ELR (cell line): ENCODE data around the gene MAOA.
"Not testable (repeated sequence)": the region's sequence is repeated elsewhere in the genome, so short reads cannot be mapped to it uniquely, and the experiment has no call there.

Experiments used
- DNase-seq: peaks from one replicate; pipeline ENCODE4 v3.0.0-alpha.2; 2015; ENCODE audit warnings: low read depth

Gene MAOA

GRCh38 chrX:43718546-43718945 lies 62.4 kb downstream of the MAOA start:
- DNase-seq = no peak

GRCh38 chrX:43718956-43719355 lies 62.9 kb downstream of the MAOA start:
- peak; percentile 5 for DNase-seq

GRCh38 chrX:43720082-43720481 lies 64.0 kb downstream of the MAOA start:
- DNase-seq = no peak

GRCh38 chrX:43720961-43721360 lies 64.9 kb downstream of the MAOA start:
- DNase-seq = no peak

GRCh38 chrX:43725227-43725626 lies 69.1 kb downstream of the MAOA start:
- DNase-seq = not testable (repeated sequence)

GRCh38 chrX:43727254-43727653 lies 71.2 kb downstream of the MAOA start:
- not testable (repeated sequence) for DNase-seq

- no peak for DNase-seq
Measured at GRCh38 chrX:43728002-43728401, 71.9 kb downstream of the MAOA start.

GRCh38 chrX:43728966-43729365 lies 72.9 kb downstream of the MAOA start:
- no peak for DNase-seq

GRCh38 chrX:43731086-43731485 lies 75.0 kb downstream of the MAOA start:
- no peak for DNase-seq

GRCh38 chrX:43733699-43734098 lies 77.6 kb downstream of the MAOA start:
- no peak for DNase-seq

- no peak for DNase-seq
Measured at GRCh38 chrX:43734444-43734843, 78.3 kb downstream of the MAOA start.

- no peak for DNase-seq
Measured at GRCh38 chrX:43735534-43735933, 79.4 kb downstream of the MAOA start.

- no peak for DNase-seq
Measured at GRCh38 chrX:43735957-43736356, 79.9 kb downstream of the MAOA start.

- DNase-seq = peak; percentile 1
Measured at GRCh38 chrX:43741843-43742573, 85.9 kb downstream of the MAOA start.

- DNase-seq = no peak
Measured at GRCh38 chrX:43743100-43743822, 87.2 kb downstream of the MAOA start.

GRCh38 chrX:43744284-43744683 lies 88.2 kb downstream of the MAOA start:
- no peak for DNase-seq

GRCh38 chrX:43745938-43746721 lies 90.0 kb downstream of the MAOA start:
- DNase-seq = no peak

- no peak for DNase-seq
Measured at GRCh38 chrX:43747476-43747875, 91.4 kb downstream of the MAOA start.

- peak; percentile 46 for DNase-seq
Measured at GRCh38 chrX:43750248-43750676, 94.2 kb downstream of the MAOA start.

- DNase-seq = no peak
Measured at GRCh38 chrX:43753637-43754036, 97.5 kb downstream of the MAOA start.

GRCh38 chrX:43756076-43756475 lies 100.0 kb downstream of the MAOA start:
- no peak for DNase-seq

GRCh38 chrX:43758044-43758443 lies 101.9 kb downstream of the MAOA start:
- DNase-seq = no peak
